Sciatic nerve (tissue), 2 donors: Measurements from ENCODE around the gene ADGRF1. TPM values are rescaled to one million over a fixed set of nuclear protein-coding genes. Genes with fewer than 3 reads are reported as not detected.

ENCODE experiments used
- ATAC-seq: fragments of 200-7000 bp; cut with Tn5 transposase; one replicate; pipeline ENCODE4 v1.9.1; 2020; ENCODE audit warnings: mild to moderate bottlenecking, moderate library complexity
- DNase-seq: peaks from one replicate; pipeline ENCODE4 v3.0.0-alpha.2; 2020; ENCODE audit warnings: low spot score
- intact Hi-C: fragments of 100-400 bp; cut with DNase I; formaldehyde crosslinking; loops from one replicate; pipeline ENCODE4 v1.14.2; 2022
- total RNA-seq: library from RNA; stranded (reverse); fragmentation: NEBNext Ultra II Directional; extraction: Animal tissue kit (Norgen Biotek cat#: 25700); gene quantifications from one replicate; pipeline ENCODE4 v1.2.1, GENCODE V29; 2021
- donor health status: DM: no; HTN: no; CAD: no.
- donor health status: DM: no; HTN: no; CAD: no.

The ADGRF1 gene
- total RNA-seq, 1 donor from 2014 or later: 0.09 TPM

GRCh38 chr6:46954837-46955451 is 87.2 kb downstream of the ADGRF1 start:
- intact Hi-C loops: no loop called here
- ATAC-seq (no peak), DNase-seq (no peak)

GRCh38 chr6:46953921-46954320 is 88.2 kb downstream of the ADGRF1 start:
- ATAC-seq (no peak), DNase-seq (no peak)
- intact Hi-C loops: no loop called here

- intact Hi-C loops: no loop called here
- DNase-seq: no peak
- peak; percentile 57 for ATAC-seq
These were observed 92.4 kb downstream of the ADGRF1 start for GRCh38 chr6:46949632-46950280.

GRCh38 chr6:46948699-46949098 is 93.4 kb downstream of the ADGRF1 start:
- DNase-seq (no peak), ATAC-seq (peak; percentile 36)

More at GRCh38 chr6:46948699-46949098, 93.4 kb downstream of the ADGRF1 start:
- intact Hi-C loops: no loop called here

Other genes starting within 250 kb of the ADGRF1 start
- gene MEP1A, start 248.9 kb downstream of the ADGRF1 start, total RNA-seq: not detected
- gene ADGRF5, start 120.4 kb downstream of the ADGRF1 start, total RNA-seq: 23.8 TPM